HG02763 (cell line): Measurements from ENCODE around the gene KIAA1549.
"Not testable (repeated sequence)": the region's sequence is repeated elsewhere in the genome, so short reads cannot be mapped to it uniquely, and the experiment has no call there.

Source experiments
- ATAC-seq: cut with Tn5 transposase; IDR thresholded peaks from one replicate; pipeline ENCODE4 v1.9.1; 2021; ENCODE audit warnings: mild to moderate bottlenecking, moderate library complexity; ENCODE audit not compliant: unreplicated experiment

Gene KIAA1549

DNA sequence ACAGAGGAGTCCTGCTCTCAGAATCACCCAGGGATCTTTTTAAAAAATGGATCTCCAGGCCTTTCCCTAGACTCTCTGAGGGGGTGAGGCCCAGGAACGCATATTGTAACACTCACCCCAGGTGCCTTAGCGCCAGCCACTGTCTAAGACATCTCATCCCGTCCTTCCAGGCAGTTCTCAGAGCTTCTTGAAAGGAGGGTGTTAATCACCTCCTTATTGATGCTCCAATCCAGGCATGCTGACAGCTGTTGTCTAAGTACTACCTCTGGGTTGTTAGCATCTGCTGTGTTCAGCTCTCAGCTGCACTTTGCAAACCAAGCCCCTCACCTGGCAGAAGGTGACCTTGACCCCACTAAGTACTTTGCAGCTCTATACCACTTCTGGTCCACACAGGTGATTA lies 36.0 kb downstream of the KIAA1549 start:
- no peak for ATAC-seq

DNA sequence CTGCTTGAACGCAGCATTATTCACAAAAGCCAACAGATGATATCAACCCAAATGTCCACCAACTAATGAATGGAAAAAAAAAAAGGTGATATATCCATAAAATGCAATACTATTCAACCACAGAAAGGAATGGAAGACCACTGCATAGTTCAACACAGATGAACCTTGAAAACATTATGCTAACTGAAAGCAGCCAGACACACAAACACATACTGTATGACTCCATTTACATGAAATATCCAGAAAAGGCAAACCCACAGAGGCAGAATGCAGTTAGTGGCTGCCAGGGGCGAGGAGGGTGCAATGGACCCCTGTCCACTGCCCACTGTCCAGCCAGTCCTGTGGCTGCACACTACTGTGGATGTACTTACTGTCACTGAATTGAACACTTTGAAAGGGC lies 36.6 kb downstream of the KIAA1549 start:
- no peak for ATAC-seq

DNA sequence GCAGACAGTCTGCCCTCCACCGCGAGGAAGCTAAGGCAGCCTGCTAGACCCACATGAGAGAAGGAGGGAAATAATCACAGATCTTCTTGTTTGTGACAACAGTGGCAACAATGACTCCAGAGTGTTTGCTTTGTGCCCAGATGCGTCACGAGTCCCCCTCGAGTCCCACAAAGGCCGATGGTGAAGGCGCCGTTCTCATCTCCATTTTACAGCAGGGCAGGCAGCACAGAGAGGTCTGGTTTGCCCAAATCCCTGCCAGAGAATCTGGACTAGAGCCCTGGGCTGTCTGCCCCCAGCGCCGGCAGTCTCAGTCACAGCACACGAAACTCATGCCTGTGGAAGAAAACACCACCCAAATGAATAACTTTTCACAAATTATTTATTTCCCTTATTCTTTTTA lies 38.1 kb downstream of the KIAA1549 start:
- ATAC-seq, result no peak

DNA sequence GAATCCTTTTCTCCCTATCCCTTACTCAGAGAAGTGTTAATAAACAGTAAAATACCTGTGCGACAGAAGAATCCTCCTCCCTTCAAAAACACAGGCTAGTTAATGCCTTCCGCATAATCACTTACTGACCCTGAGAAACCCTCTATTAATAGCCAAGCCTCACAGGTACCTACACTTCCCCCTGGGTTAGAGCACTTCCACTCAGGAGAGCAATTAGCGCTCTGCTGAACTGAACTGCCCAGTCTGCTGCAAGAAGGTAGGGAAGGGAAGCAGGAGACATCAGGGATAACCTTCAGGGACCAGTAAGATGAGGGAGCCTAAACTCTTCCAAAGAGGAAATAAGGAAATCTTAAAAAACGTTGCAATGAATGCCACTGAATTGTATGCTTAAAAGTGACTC lies 39.6 kb downstream of the KIAA1549 start:
- ATAC-seq, result no peak

DNA sequence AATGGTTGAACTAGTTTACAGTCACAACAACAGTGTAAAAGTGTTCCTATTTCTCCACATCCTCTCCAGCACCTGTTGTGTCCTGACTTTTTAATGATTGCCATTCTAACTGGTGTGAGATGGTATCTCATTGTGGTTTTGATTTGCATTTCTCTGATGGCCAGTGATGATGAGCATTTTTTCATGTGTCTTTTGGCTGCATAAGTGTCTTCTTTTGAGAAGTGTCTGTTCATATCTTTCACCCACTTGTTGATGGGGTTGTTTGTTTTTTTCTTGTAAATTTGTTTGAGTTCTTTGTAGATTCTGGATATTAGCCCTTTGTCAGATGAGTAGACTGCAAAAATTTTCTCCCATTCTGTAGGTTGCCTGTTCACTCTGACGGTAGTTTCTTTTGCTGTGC lies 40.6 kb downstream of the KIAA1549 start:
- ATAC-seq, result not testable (repeated sequence)

DNA sequence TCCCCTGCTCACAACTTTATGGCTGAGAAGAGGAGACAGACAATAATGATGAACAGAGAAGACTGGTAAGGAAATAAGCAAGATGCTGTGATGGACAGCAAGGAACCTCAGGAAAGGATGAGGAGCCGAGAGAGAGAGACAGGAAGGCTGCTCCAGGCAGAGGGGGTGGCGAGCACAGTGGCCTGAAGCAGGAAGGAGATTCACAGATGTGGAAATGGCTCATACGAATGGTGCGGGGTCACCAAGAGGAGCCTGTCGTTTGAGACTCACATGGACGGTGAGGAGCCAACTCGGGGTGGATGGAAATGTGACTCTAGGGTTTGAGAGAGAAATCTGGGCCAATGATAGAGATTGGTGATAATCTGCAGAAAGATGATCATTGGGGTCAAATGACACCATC lies 43.7 kb downstream of the KIAA1549 start:
- ATAC-seq, result no peak

DNA sequence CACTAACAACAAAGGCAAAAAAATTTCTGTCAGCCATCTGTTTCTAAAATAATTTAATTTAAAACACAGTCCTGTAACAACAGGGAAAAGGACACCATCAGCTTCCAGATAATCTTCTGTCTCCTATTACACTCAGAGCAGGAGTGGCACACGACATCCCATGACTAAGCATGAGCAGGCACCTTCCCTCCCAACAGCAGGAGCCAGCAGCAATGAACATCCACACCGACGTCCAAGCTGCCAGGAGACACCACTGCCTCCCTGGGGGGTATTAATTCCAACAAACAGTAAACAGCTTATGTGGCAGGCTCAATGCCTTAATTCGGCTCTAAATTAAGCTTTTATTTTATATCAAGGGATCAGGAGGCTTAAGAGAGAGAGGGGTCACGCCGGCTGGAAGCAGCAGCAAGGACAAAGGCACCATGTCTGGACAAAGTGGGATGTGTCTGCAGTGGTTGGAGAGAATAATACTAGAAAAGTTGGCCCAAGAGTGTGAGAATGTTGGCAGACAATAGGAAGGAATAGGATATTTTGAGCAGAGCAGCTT lies 45.7 kb downstream of the KIAA1549 start:
- no peak for ATAC-seq

DNA sequence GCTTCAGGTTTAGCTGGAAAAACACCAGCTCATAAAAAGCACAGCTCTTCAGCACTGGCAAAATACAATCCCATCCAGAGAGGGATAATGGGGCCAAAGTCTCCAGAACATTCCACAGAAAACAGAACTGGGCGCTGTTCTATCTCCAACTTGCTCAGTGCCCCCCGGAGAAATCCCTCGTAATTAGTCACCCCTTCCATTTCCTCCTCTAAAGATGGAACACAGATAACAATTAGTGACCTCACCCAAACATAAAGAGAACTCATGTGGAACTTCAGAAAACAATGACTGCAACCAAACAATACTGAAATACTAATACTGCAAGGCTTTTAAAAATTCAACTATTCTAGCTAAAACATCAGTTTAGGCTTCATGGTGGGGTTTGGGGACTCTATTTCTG lies 46.3 kb downstream of the KIAA1549 start:
- ATAC-seq, result no peak

DNA sequence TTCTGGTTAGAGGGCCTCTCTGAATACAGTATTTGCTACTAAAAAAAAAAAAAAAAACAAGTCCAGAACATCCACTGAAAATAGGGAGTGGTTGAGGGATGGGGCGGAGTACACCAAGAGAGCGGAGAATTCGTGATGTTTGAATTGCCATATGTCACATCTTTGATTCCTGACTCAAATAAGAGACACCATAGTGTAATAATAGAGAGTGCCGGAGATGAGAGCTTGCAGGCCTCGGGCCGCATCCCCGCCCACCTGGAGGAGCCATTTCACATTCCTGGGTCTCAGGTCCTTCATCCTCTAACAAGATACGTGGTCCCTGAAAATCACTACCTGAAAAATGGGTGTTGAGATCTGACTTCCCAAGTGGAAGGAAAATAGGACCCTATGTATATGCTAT lies 46.8 kb downstream of the KIAA1549 start:
- no peak for ATAC-seq

DNA sequence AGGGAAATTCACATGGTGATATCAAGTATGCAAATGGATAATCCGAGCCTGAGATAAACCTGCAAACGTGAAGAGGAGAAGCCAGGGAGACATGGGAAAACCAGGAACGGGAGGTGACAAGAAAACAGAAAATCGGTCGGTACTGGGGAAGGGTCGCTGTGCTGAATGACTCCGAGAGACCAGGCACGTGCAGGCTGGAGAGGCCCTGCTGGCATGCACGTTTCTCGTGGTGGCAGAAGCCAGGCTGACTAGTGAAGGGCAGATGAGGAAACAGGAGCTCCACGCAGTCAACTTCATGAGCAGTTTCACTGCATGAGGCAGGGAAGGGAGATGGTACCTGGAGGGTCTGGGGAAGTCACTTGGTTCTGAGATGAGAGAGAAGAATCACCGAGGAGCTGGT lies 48.3 kb downstream of the KIAA1549 start:
- no peak for ATAC-seq

DNA sequence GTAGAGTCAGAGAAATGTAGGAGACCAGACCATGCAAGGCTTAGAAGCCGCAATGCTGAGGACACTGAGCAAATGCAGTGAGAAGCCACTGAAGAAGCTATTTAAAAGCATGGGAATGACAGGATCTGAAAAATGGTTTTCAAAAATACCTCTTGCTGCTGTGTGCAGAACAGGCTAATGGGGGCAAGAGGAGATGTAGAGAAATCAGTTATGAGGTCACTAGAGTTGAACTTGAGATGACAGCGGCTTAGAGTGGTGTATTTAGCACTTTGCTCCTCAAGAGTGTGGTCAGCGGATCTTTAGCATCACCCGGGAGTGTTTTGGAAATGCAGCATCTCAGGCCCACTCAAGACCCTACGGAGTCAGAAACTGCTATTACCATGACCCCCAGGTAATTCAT lies 48.8 kb downstream of the KIAA1549 start:
- ATAC-seq, result no peak

DNA sequence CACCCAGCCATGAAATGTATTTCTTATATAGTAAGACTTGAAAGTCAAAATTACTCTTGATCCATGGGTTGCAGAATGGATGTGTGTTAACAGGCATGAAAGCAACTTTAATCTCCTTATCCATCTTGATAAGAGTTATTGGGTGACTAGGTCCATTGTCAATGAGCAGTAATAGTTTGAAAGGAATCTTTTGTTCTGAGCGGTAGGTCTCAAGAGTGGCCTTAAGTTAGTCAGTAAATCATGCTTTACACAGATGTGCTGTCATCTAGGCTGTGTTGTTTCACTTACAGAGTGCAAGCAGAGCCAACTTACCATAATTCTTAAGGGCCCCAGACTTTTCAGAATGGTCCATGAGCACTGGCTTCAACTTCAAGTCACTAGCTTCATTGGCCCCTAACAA lies 51.2 kb downstream of the KIAA1549 start:
- ATAC-seq, result no peak

DNA sequence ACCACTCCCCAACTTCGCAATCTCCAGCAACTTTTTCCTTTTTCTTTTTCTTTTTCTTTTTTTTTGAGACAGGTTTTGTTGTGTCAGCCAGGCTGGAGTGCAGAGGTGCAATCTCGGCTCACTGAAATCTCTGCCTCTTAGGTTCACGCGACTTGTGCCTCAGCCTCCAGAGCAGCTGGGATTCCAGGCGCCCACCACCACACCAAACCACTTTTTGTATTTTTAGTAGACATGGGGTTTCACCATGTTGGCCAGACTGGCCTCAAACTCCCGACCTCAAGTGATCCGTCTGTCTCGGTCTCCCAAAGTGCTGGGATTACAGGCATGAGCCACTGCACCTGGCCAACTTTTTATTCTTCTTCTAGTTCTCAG lies 55.0 kb downstream of the KIAA1549 start:
- no peak for ATAC-seq

DNA sequence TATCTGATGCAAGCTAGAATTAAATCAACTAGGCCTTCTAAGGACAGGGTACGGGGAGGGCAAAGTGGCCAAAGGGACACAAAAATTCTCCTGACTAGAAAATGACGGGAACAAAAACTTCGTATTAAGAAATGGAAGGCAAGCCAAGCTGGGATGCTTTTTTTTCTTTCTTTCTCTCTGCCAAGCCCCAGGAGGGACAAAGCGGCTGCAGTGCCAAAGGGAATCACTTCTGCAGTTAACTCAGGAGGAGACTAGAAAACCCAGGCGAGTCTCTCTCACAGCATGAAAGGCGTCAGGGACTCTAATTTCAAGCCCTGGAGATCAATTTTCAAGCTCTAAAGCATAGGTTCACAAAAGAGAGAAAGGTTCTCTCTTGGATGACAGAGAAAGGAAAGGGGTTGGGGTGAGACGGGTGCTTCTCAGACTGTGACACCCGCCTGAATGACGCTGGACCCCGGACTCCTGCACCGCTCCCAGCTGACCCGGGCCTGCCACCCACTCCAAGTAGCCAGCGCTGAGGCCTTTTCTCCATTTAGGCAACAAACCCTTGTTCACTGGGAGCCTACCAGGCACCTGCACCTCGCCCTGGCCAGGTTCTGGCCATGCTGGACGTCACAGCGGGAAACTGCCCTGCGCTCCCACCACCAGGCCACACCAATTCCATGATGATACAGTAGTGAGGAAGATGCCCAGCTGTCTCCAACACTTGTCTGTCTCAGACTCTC lies 56.5 kb downstream of the KIAA1549 start:
- no peak for ATAC-seq

DNA sequence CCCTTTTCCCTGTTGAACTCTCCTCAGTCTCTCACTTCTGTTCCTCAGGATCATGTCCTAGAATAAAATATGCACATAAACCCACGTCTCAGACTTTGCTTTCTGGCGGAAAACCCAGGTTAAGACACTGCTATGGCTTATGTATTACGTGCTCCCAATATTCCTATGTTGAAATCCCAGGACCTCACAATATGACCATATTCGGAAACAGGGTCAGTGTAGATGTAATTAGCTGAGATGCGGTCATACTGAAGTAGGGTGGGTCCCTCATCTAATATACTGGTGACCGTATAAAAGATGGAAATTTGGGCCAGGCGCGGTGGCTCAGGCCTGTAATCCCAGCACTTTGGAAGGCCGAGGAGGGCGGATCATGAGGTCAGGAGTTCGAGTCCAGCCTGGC lies 59.9 kb downstream of the KIAA1549 start:
- no peak for ATAC-seq

DNA sequence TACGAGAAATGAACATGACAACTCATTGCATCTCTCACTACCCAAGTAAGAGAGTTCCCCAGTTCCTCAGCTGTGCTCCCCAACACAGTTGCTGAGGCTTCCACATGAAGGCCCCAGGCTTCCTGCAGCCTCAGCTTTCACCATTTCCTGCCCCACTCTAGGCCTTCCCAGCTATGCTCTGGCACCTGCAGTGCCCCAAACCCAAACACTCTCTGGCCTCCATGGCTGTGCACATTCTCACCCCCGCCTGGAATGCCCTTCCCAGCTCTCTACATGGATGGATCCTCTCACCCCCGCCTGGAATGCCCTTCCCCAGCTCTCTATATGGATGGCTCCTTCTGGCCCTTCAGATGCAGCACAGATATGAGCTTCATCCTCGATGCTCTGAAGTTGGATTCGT lies 61.3 kb downstream of the KIAA1549 start:
- ATAC-seq, result no peak

DNA sequence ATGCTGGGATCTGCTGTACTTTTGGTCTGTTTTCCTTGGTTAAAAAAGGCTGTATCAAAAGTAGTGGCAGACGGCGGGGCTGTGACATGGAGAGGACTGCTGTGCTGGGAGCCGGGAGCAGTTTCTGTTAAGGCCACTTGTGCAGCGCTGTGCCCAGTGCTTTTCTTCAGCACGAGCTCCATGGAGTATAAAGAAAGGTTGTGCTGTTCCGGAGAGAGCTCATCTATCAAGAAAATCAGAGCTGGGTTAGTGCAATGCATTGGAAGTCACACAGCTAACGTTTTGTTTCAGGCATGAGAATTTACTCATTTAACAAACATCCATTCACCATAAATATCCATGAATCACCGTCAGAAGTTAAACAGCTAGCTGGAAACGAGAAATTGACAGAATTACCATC lies 62.0 kb downstream of the KIAA1549 start:
- ATAC-seq, result no peak

DNA sequence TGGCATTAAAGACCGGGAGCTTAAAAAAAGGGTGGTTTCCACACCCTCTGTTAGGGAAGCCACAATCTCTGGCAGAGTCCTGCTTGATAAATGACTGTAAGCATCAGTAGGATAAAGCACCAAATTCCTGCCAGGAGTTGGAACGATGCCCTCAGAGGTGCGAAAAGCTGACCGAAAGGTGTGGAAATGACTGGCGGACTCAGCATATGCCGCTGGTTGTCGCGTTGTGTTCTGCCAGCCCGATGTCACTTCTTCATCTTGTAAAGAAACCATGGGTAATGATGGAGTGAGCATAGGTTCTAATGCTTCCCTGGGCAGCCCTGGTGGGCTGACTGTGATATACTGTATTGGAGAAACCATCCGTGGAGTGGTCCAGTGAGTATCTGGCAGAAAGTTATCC lies 62.4 kb downstream of the KIAA1549 start:
- ATAC-seq, result no peak

DNA sequence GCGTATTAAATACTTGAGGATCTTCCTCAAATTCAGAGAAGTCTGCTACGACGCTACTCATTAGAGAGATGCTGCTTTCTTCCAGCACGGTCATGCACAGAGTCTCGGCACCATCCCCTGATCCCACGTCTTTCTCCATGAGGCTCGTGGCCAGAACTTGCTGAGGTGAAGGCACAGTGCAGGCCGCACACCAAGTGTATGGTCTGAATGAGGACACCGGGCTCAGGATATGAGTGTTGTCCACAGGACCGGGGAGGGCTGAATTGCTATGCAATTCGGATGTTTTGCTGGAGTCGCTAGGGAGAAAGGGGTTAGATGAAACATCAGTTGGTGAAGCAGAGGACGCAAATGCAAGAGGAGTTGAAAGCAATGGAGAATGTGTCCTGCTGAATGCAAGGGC lies 63.0 kb downstream of the KIAA1549 start:
- no peak for ATAC-seq

DNA sequence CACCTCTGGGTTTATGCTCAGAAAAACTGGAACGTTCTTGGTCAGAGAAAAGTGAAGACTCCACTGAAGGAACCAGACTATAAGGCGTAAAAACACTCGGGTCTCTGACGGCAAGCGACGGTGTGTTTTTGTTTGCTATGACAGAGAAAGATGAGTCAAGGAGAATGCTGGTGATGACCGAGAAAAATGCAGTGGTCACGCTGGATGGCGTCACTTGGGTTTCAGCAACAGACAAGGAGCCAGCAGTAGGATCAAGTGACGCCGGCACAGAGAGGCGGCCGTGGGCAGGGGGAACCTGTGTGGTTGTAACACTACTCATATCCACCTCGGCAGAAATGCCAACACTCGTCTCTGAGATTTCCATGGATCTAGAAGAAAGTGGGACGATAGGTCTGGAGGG lies 63.4 kb downstream of the KIAA1549 start:
- no peak for ATAC-seq

DNA sequence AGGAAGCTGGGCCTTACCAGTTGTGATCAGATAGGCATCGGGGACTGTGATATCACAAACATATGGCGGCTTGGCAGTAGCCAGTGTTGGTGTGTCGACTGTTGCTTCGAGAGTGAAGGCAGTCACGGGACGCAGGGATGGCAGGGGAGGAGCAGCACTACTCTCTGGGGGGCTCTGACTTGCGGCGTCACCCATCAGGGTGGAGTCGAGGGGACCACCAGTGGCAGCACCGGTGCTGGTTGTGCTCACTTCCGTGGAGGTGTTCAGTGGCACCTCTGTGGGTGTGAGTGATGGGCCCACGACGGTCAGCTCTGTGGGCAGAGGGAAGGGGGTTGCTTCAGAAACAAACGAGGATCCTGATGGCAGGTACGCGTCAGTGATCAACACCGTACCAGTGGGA lies 64.5 kb downstream of the KIAA1549 start:
- ATAC-seq, result no peak

DNA sequence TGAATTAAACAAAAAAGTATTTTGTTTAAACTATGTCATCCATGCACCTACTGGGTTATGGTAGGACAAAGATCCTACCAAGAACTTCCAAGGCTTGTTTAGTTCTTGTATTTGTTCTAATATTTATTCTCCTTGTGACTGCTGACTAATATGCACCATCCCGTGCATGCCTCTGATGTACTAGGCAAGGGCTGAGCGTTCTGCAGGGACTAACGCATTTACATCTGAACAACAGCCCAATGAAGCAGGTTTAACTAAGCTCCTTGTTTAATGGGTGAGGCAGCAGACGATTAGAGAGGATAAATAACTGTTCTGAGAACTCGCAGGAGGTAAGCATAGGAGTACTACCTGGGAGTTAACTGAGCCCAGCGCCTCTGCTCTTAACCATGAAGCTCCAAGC lies 64.9 kb downstream of the KIAA1549 start:
- ATAC-seq, result no peak

DNA sequence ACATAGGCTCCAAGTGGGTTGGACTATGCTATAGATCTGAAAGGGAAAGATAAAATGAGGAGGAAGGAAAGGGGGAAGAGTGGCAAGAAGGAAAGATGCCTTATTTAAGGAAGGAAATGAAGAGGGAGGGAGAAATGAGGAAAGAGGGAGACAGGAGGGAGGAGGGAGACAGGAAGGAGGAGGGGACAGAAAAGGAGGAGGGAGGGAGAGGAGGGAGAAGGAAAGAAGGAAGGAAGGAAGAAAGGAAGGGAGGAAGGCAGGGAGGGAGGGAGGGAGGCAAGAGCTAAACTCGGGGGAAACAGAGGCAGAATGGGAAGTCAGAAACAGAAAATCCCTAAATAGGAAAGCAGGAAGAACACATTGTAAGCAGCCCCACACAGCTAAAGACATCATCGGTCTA lies 67.4 kb downstream of the KIAA1549 start:
- no peak for ATAC-seq
